ENCODE data around the gene TIAM2. TPM values are rescaled to one million over a fixed set of nuclear protein-coding genes. Genes with fewer than 3 reads are reported as not detected.

TIAM2 gene
- total RNA-seq, 4 donors from 2014 or later: 8.6 to 17.0 (median 14.8) TPM

GRCh38 chr6:155042983-155043382 lies 47.9 kb downstream of the TIAM2 start:
- Histone ChIP-seq H3K27me3 (no peaks in the 10 kb centered on the region), H3K36me3 (no peaks in the 10 kb centered on the region), H3K27ac (replicated peaks in 1 of 4) (no peak overlapping the region), H3K4me3 (no peak overlapping the region), H3K4me1 (peaks cover 0 to 16% (median 14%) of the 10 kb centered on the region in 4 donors), H3K9me3 (no peaks in the 10 kb centered on the region)
- intact Hi-C loops (cut with DNase I): no loop called here
- whole genome bisulfite sequencing: 63% methylated on average over 2 of the region's 2 CpGs
- no peak for DNase-seq (ENCODE audit: extremely low spot score)
- TF ChIP-seq EP300 (IDR thresholded peaks at IDR 0.05) (no peak), CTCF (IDR thresholded peaks at IDR 0.05) (no peak), POLR2AphosphoS5 (IDR thresholded peaks at IDR 0.05) (no peak), POLR2A (IDR thresholded peaks at IDR 0.05; ENCODE audit: low read depth) (no peak)

GRCh38 chr6:155045561-155046404 lies 50.7 kb downstream of the TIAM2 start:
- H3K9me3 ChIP-seq: no peaks in the 10 kb centered on the region
- no peak for DNase-seq (ENCODE audit: extremely low spot score)
- H3K27me3 ChIP-seq: no peaks in the 10 kb centered on the region
- TF ChIP-seq POLR2A (IDR thresholded peaks at IDR 0.05; ENCODE audit: low read depth) (no peak), CTCF (IDR thresholded peaks at IDR 0.05) (no peak), EP300 (IDR thresholded peaks at IDR 0.05) (no peak), POLR2AphosphoS5 (IDR thresholded peaks at IDR 0.05) (no peak)
- H3K36me3 ChIP-seq: no peaks in the 10 kb centered on the region
- H3K4me1 ChIP-seq: peaks cover 0 to 16% (median 14%) of the 10 kb centered on the region in 4 donors
- H3K27ac ChIP-seq (replicated peaks in 1 of 4): no peak overlapping the region
- intact Hi-C loops (cut with DNase I): no loop called here
- WGBS: 92% methylated on average over 8 of the region's 9 CpGs
- no peak overlapping the region for H3K4me3 ChIP-seq

- Histone ChIP-seq H3K4me1 (no peaks in the 10 kb centered on the region), H3K27ac (replicated peaks in 1 of 4) (no peak overlapping the region), H3K4me3 (no peak overlapping the region), H3K9me3 (no peaks in the 10 kb centered on the region), H3K36me3 (no peaks in the 10 kb centered on the region), H3K27me3 (no peaks in the 10 kb centered on the region)
- DNase-seq (ENCODE audit: extremely low spot score): no peak
- WGBS: 90% methylated on average over 7 of the region's 7 CpGs
- intact Hi-C loops (cut with DNase I): no loop called here
- TF ChIP-seq POLR2A (IDR thresholded peaks at IDR 0.05; ENCODE audit: low read depth) (no peak), EP300 (IDR thresholded peaks at IDR 0.05) (no peak), CTCF (IDR thresholded peaks at IDR 0.05) (no peak)
Measured at GRCh38 chr6:155047523-155047922, 52.4 kb downstream of the TIAM2 start.

GRCh38 chr6:155050311-155050710 lies 55.2 kb downstream of the TIAM2 start:
- Histone ChIP-seq H3K27me3 (no peaks in the 10 kb centered on the region), H3K27ac (replicated peaks in 1 of 4) (no peak overlapping the region), H3K4me1 (no peaks in the 10 kb centered on the region), H3K36me3 (no peaks in the 10 kb centered on the region), H3K4me3 (no peak overlapping the region), H3K9me3 (no peaks in the 10 kb centered on the region)
- TF ChIP-seq CTCF (IDR thresholded peaks at IDR 0.05) (no peak), POLR2A (IDR thresholded peaks at IDR 0.05; ENCODE audit: low read depth) (no peak), EP300 (IDR thresholded peaks at IDR 0.05) (no peak), POLR2AphosphoS5 (IDR thresholded peaks at IDR 0.05) (no peak)
- DNase-seq (ENCODE audit: extremely low spot score): no peak
- WGBS: 93% methylated on average over 4 of the region's 5 CpGs
- intact Hi-C loops (cut with DNase I): no loop called here

Data from esophagus muscularis mucosa (tissue), 4 donors.